BJ (cell line): ENCODE data around the gene UGT1A6. TPM values are rescaled to one million over a fixed set of nuclear protein-coding genes. Genes with fewer than 3 reads are reported as not detected.

Source experiments
- CTCF ChIA-PET: fragments of 350-600 bp; formaldehyde crosslinking; extraction: SDS; loops from one replicate; lab custom pipeline; 2021; ENCODE audit warnings: antibody characterized with exemption, inconsistent platforms; lab: Yijun Ruan, JAX
- POLR2A ChIA-PET: fragments of 300-600 bp; sonication (Branson Sonifier 250); formaldehyde crosslinking; extraction: SDS; loops from one replicate; lab custom pipeline; 2021; ENCODE audit warnings: antibody characterized with exemption; lab: Charles Lee
- DNase-seq: peaks from one replicate; pipeline ENCODE4 v3.0.0-alpha.2; 2011; ENCODE audit warnings: low read depth
- H3K27me3 ChIP-seq: 2 replicates; pipeline ENCODE4 v1.6.0; 2011; ENCODE audit warnings: low read length; ENCODE audit not compliant: control insufficient read depth, insufficient read depth
- H3K36me3 ChIP-seq: 2 replicates; pipeline ENCODE4 v1.5.1; 2011; ENCODE audit warnings: low read length; ENCODE audit not compliant: control insufficient read depth, insufficient read depth
- H3K4me3 ChIP-seq: 2 replicates; pipeline ENCODE4 v1.5.1; 2011; ENCODE audit warnings: low read depth, mild to moderate bottlenecking, control low read depth, low read length
- CTCF ChIP-seq: IDR thresholded peaks from 2 replicates; pipeline ENCODE4 v1.5.1; 2011; ENCODE audit warnings: low read depth, mild to moderate bottlenecking, control low read depth, inconsistent platforms, low read length, moderate library complexity; ENCODE audit not compliant: insufficient read depth
- polyA plus RNA-seq: library from polyadenylated mRNA; depleted of rRNA; stranded (reverse); fragments of >200 nt; gene quantifications from 2 replicates; pipeline ENCODE4 v1.2.3, GENCODE V29; 2011; rRNA removed

UGT1A6 gene
- polyA plus RNA-seq, 1 experiment: not detected

- CTCF ChIA-PET: interaction anchor here (0.8 kb wide), 1 partner anchor 19 kb away, joined by 3 read pairs; no protein-coding TSS in a partner anchor
- no peaks in the 10 kb centered on the region for H3K36me3 ChIP-seq
- no peak for DNase-seq
- H3K4me3 ChIP-seq: no peak overlapping the region
- TF ChIP-seq CTCF: no peak
- POLR2A ChIA-PET: no interaction called here
- no peaks in the 10 kb centered on the region for H3K27me3 ChIP-seq
These were observed 129.0 kb downstream of the UGT1A6 start for GRCh38 chr2:233821709-233822100.

GRCh38 chr2:233822101-233822771, 129.5 kb downstream of the UGT1A6 start:
- CTCF ChIA-PET: interaction anchor here (0.8 kb wide), 1 partner anchor 18 kb away, joined by 3 read pairs; no protein-coding TSS in a partner anchor
- H3K27me3 ChIP-seq: no peaks in the 10 kb centered on the region
- H3K36me3 ChIP-seq: no peaks in the 10 kb centered on the region
- DNase-seq: no peak
- no peak for TF ChIP-seq CTCF
- POLR2A ChIA-PET: no interaction called here
- H3K4me3 ChIP-seq: no peak overlapping the region

Other genes starting within 250 kb of the UGT1A6 start
- gene USP40, start 126.1 kb upstream of the UGT1A6 start, polyA plus RNA-seq: 29.1 and 48.9 TPM in 2 replicates
- not detected in 2 replicates for gene UGT1A8, start 75.3 kb upstream of the UGT1A6 start, polyA plus RNA-seq
- gene UGT1A10, start 56.4 kb upstream of the UGT1A6 start, polyA plus RNA-seq: not detected in 2 replicates
- not detected in 2 replicates for gene UGT1A9, start 21.0 kb upstream of the UGT1A6 start, polyA plus RNA-seq
- gene UGT1A7, start 11.0 kb upstream of the UGT1A6 start, polyA plus RNA-seq: not detected in 2 replicates
- gene UGT1A5, start 20.0 kb downstream of the UGT1A6 start, polyA plus RNA-seq: not detected in 2 replicates
- gene UGT1A4, start 25.8 kb downstream of the UGT1A6 start, polyA plus RNA-seq: not detected in 2 replicates
- gene UGT1A3, start 36.2 kb downstream of the UGT1A6 start, polyA plus RNA-seq: not detected in 2 replicates
- not detected in 2 replicates for gene UGT1A1, start 67.4 kb downstream of the UGT1A6 start, polyA plus RNA-seq
- not detected in 2 replicates for gene MROH2A, start 85.4 kb downstream of the UGT1A6 start, polyA plus RNA-seq
- gene HJURP, start 161.6 kb downstream of the UGT1A6 start, polyA plus RNA-seq: 30.5 and 46.2 TPM in 2 replicates
- not detected in 2 replicates for gene TRPM8, start 224.5 kb downstream of the UGT1A6 start, polyA plus RNA-seq